NCI-H1105 treated with DMSO at 0.1 percent for 48 hours (cell line): ENCODE measurements around the gene VIPR2.
"Not testable (repeated sequence)": the region's sequence is repeated elsewhere in the genome, so short reads cannot be mapped to it uniquely, and the experiment has no call there.

Experiments
- DNase-seq: peaks from one replicate; lab custom pipeline; 2025; lab: John Stamatoyannopoulos, UW

VIPR2 gene

GRCh38 chr7:159103382-159104187, 41.1 kb downstream of the VIPR2 start:
- DNase-seq: no peak

- DNase-seq: no peak
Measured at GRCh38 chr7:159102681-159103381, 41.8 kb downstream of the VIPR2 start.

GRCh38 chr7:159101661-159102091, 43.0 kb downstream of the VIPR2 start:
- DNase-seq: not testable (repeated sequence)

- DNase-seq: not testable (repeated sequence)
Measured at GRCh38 chr7:159101083-159101395, 43.6 kb downstream of the VIPR2 start.

GRCh38 chr7:159100281-159101082, 44.2 kb downstream of the VIPR2 start:
- DNase-seq: not testable (repeated sequence)

GRCh38 chr7:159099711-159100231, 44.9 kb downstream of the VIPR2 start:
- no peak for DNase-seq

- DNase-seq: no peak
Measured at GRCh38 chr7:159098811-159099655, 45.6 kb downstream of the VIPR2 start.

GRCh38 chr7:159098424-159098786, 46.3 kb downstream of the VIPR2 start:
- DNase-seq: no peak

GRCh38 chr7:159097661-159098423, 46.8 kb downstream of the VIPR2 start:
- no peak for DNase-seq

- DNase-seq: no peak
Measured at GRCh38 chr7:159096736-159097581, 47.7 kb downstream of the VIPR2 start.

- DNase-seq: no peak
Measured at GRCh38 chr7:159095979-159096411, 48.7 kb downstream of the VIPR2 start.

- no peak for DNase-seq
Measured at GRCh38 chr7:159094919-159095915, 49.5 kb downstream of the VIPR2 start.

GRCh38 chr7:159094023-159094740, 50.5 kb downstream of the VIPR2 start:
- no peak for DNase-seq

GRCh38 chr7:159093351-159093971, 51.2 kb downstream of the VIPR2 start:
- no peak for DNase-seq

- DNase-seq: no peak
Measured at GRCh38 chr7:159092701-159093121, 52.0 kb downstream of the VIPR2 start.

GRCh38 chr7:159091480-159092475, 52.9 kb downstream of the VIPR2 start:
- no peak for DNase-seq
